Smooth muscle cell (in vitro differentiated cells): Measurements from ENCODE around the gene DUSP22. TPM values are rescaled to one million over a fixed set of nuclear protein-coding genes. Genes with fewer than 3 reads are reported as not detected.
"Not testable (repeated sequence)": the region's sequence is repeated elsewhere in the genome, so short reads cannot be mapped to it uniquely, and the experiment has no call there.

ENCODE experiments used
- DNase-seq: peaks from one replicate; lab custom pipeline; 2025; ENCODE audit not compliant: unreplicated experiment; lab: John Stamatoyannopoulos, UW
- H2AFZ ChIP-seq: fragments of 200-600 bp; sonication (generic); 2 replicates; pipeline ENCODE4 v1.6.0; 2016; ENCODE audit warnings: antibody characterized with exemption, low read depth, mild to moderate bottlenecking
- H3F3A ChIP-seq: fragments of 200-600 bp; sonication (generic); 2 replicates; pipeline ENCODE4 v1.6.0; 2017; ENCODE audit warnings: antibody characterized with exemption, low read depth
- H3K27ac ChIP-seq: fragments of 200-600 bp; sonication (generic); 2 replicates; pipeline ENCODE4 v1.5.1; 2016; ENCODE audit warnings: low read depth, mild to moderate bottlenecking
- H3K27me3 ChIP-seq: fragments of 200-600 bp; sonication (generic); 2 replicates; pipeline ENCODE4 v1.6.1; 2016; ENCODE audit warnings: low read depth, mild to moderate bottlenecking
- H3K36me3 ChIP-seq: fragments of 200-600 bp; sonication (generic); 2 replicates; pipeline ENCODE4 v1.5.1; 2016; ENCODE audit warnings: low read depth
- H3K4me1 ChIP-seq: fragments of 200-600 bp; sonication (generic); 2 replicates; pipeline ENCODE4 v1.5.1; 2016; ENCODE audit warnings: low read depth
- H3K4me2 ChIP-seq: fragments of 200-600 bp; sonication (generic); 2 replicates; pipeline ENCODE4 v1.6.0; 2016; ENCODE audit warnings: mild to moderate bottlenecking
- H3K4me3 ChIP-seq: fragments of 200-600 bp; sonication (generic); 2 replicates; pipeline ENCODE4 v1.5.1; 2016; ENCODE audit warnings: mild to moderate bottlenecking
- H3K79me2 ChIP-seq: fragments of 200-600 bp; sonication (generic); 2 replicates; pipeline ENCODE4 v1.6.0; 2016; ENCODE audit warnings: low read depth, mild to moderate bottlenecking
- H3K9ac ChIP-seq: fragments of 200-600 bp; sonication (generic); 2 replicates; pipeline ENCODE4 v1.6.0; 2016; ENCODE audit warnings: low read depth
- H3K9me3 ChIP-seq: fragments of 200-600 bp; sonication (generic); replicated peaks from 2 replicates; pipeline ENCODE4 v1.5.1; 2016; ENCODE audit warnings: low read depth
- H4K20me1 ChIP-seq: fragments of 200-600 bp; sonication (generic); 2 replicates; pipeline ENCODE4 v1.6.0; 2016; ENCODE audit warnings: low read depth
- CTCF ChIP-seq: fragments of 200-600 bp; sonication (generic); IDR thresholded peaks from 2 replicates; pipeline ENCODE4 v1.5.1; 2017; ENCODE audit warnings: borderline replicate concordance, mild to moderate bottlenecking, antibody characterized with exemption; ENCODE audit not compliant: insufficient read depth, poor library complexity, severe bottlenecking
- WGBS: methylation state at CpG from one replicate; pipeline ENCODE4 v1.1.7; 2016; ENCODE audit warnings: low lambda C conversion rate; 5-methylcytosine and 5-hydroxymethylcytosine counted together
- polyA plus RNA-seq: library from polyadenylated mRNA; unstranded; fragments of >200 nt; fragmentation: Nextera tagmentation; extraction: Ambion mirVana; gene quantifications from 2 replicates; pipeline ENCODE4 v1.2.1, GENCODE V29; 2016
- total RNA-seq: library from RNA; depleted of rRNA; stranded (reverse); fragments of >200 nt; gene quantifications from 2 replicates; pipeline ENCODE4 v1.2.3, GENCODE V29; 2014

Gene DUSP22, protein sequence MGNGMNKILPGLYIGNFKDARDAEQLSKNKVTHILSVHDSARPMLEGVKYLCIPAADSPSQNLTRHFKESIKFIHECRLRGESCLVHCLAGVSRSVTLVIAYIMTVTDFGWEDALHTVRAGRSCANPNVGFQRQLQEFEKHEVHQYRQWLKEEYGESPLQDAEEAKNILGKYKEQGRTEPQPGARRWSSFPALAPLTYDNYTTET
- 15.7 and 19.1 TPM in 2 replicates for total RNA-seq
- 16.3 and 17.2 TPM in 2 replicates for polyA plus RNA-seq

GRCh38 chr6:291697-292505, at the start of gene DUSP22:
DUSP22 (plus strand) TSS chr6:292487; CDS start chr6:292540, 53 bp downstream.
- H3K27me3 ChIP-seq, result no peaks in the 10 kb centered on the region
- peaks cover 5% of the 10 kb centered on the region for H4K20me1 ChIP-seq
- peak within 1 kb of the TSS; percentile 97 for H3K27ac ChIP-seq
- H3F3A ChIP-seq, result no peaks in the 10 kb centered on the region
- H2AFZ ChIP-seq, result peak within 1 kb of the TSS; percentile 82
- H3K9ac ChIP-seq, result peak within 1 kb of the TSS; percentile 92
- H3K36me3 ChIP-seq, result no peaks in the 10 kb centered on the region
- H3K4me2 ChIP-seq, result peak within 1 kb of the TSS; percentile 83
- H3K9me3 ChIP-seq, result no peaks in the 10 kb centered on the region
- H3K4me1 ChIP-seq, result no peaks in the 10 kb centered on the region
- H3K79me2 ChIP-seq, result peaks cover 11% of the 10 kb centered on the region
- WGBS, result 24% methylated on average over 73 of the region's 85 CpGs
- DNase-seq, result no peak
- TF ChIP-seq CTCF, result no peak
- peak within 1 kb of the TSS; percentile 70 for H3K4me3 ChIP-seq

- Histone ChIP-seq H3K27me3 (no peaks in the 10 kb centered on the region), H4K20me1 (no peaks in the 10 kb centered on the region), H3K4me2 (no peak overlapping the region), H3K9me3 (peaks cover 4% of the 10 kb centered on the region), H3F3A (no peaks in the 10 kb centered on the region), H3K4me3 (no peak overlapping the region), H3K4me1 (no peaks in the 10 kb centered on the region), H3K27ac (no peak overlapping the region), H3K79me2 (no peaks in the 10 kb centered on the region), H3K36me3 (no peaks in the 10 kb centered on the region), H3K9ac (no peak overlapping the region), H2AFZ (no peak overlapping the region)
- TF ChIP-seq CTCF, result no peak
- 85% methylated on average over 8 of the region's 8 CpGs for WGBS
- no peak for DNase-seq
Measured at GRCh38 chr6:246352-246751, 45.9 kb upstream of the DUSP22 start.

DNA sequence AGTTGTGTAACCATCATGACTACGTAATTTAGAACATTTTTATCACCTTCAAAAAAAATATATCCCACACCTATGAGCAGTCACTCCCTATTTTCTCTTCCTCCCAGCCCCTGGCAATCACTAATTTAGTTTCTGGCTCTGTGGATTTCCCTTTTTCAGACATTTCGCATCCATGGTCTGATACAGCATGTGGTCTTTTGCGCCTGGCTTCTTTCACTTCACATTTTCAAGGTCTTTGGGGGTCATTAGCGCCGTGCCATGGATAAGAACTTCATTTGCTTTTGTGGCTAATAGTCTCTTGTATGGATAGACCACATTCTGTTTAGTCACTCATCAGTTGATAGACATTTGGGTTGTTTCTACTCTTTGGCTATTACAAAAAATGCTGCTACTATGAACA, 44.9 kb upstream of the DUSP22 start:
- Histone ChIP-seq H3K27ac (no peak overlapping the region), H3F3A (no peaks in the 10 kb centered on the region), H3K79me2 (no peaks in the 10 kb centered on the region), H3K9me3 (peaks cover 4% of the 10 kb centered on the region), H2AFZ (no peak overlapping the region), H3K27me3 (peaks cover 8% of the 10 kb centered on the region), H3K4me1 (no peaks in the 10 kb centered on the region), H3K4me2 (no peak overlapping the region), H3K9ac (no peak overlapping the region), H3K4me3 (no peak overlapping the region), H3K36me3 (no peaks in the 10 kb centered on the region), H4K20me1 (no peaks in the 10 kb centered on the region)
- DNase-seq, result no peak
- WGBS, result 90% methylated on average over 5 of the region's 5 CpGs
- TF ChIP-seq CTCF, result no peak

DNA sequence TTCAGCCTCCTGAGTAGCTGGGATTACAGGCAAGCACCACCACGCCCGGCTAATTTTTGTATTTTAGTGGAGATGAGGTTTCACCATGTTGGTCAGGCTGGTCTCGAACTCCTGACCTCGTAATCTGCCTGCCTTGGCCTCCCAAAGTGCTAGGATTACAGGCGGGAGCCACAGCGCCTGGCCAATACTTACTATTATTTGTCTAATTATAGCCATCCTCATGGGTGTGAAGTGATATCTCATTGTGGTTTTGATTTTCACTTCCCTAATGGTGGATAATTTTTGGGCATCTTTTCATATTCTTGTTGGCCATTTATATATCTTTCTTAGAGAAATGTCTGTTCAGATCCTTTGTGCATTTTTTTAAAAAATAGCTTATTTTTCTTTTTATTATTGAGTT, 44.2 kb upstream of the DUSP22 start:
- H3K79me2 ChIP-seq, H3K9ac ChIP-seq, DNase-seq, H3K4me1 ChIP-seq, H3K4me2 ChIP-seq, H3K9me3 ChIP-seq, H3K36me3 ChIP-seq, H3F3A ChIP-seq, H3K27me3 ChIP-seq, H4K20me1 ChIP-seq, H2AFZ ChIP-seq, H3K4me3 ChIP-seq, H3K27ac ChIP-seq: not testable (repeated sequence)
- WGBS, result 97% methylated on average over 6 of the region's 6 CpGs
